Measurements from ENCODE around the gene PASK. TPM values are rescaled to one million over a fixed set of nuclear protein-coding genes. Genes with fewer than 3 reads are reported as not detected.

Gene PASK
- total and polyA plus RNA-seq, 3 donors from 2014 or later, result 48.6 to 57.6 (median 54.0) TPM

- Histone ChIP-seq H3K27me3 (no peaks in the 10 kb centered on the region), H3K9me3 (no peaks in the 10 kb centered on the region), H3K4me1 (no peaks in the 10 kb centered on the region), H3K27ac (no peak overlapping the region), H3K4me3 (no peak overlapping the region), H3K36me3 (ENCODE audit: low read depth, missing control alignments) (no peaks in the 10 kb centered on the region)
- intact Hi-C loops (cut with DNase I; ENCODE audit: low total_unique reads), result no loop called here
- no peak for TF ChIP-seq CTCF (IDR thresholded peaks at IDR 0.05)
- TF ChIP-seq POLR2A (IDR thresholded peaks at IDR 0.05), result no peak
- 97% methylated on average over 17 of the region's 17 CpGs for WGBS, 2 donors
- DNase-seq, result no peak
These were observed 37.2 kb downstream of the PASK start for GRCh38 chr2:241112046-241112445.

GRCh38 chr2:241111440-241111805, 37.8 kb downstream of the PASK start:
- Histone ChIP-seq H3K4me3 (no peak overlapping the region), H3K27me3 (no peaks in the 10 kb centered on the region), H3K27ac (no peak overlapping the region), H3K4me1 (no peaks in the 10 kb centered on the region), H3K36me3 (ENCODE audit: low read depth, missing control alignments) (no peaks in the 10 kb centered on the region), H3K9me3 (no peaks in the 10 kb centered on the region)
- WGBS, 2 donors, result 88 to 93% methylated on average over 9 of the region's 9 CpGs
- no peak for DNase-seq
- no peak for TF ChIP-seq POLR2A (IDR thresholded peaks at IDR 0.05)
- TF ChIP-seq CTCF (IDR thresholded peaks at IDR 0.05), result no peak
- intact Hi-C loops (cut with DNase I; ENCODE audit: low total_unique reads), result no loop called here

- DNase-seq, result no peak
- no peaks in the 10 kb centered on the region for H3K9me3 ChIP-seq
- no peak overlapping the region for H3K27ac ChIP-seq
- H3K36me3 ChIP-seq (ENCODE audit: low read depth, missing control alignments), result no peaks in the 10 kb centered on the region
- no peaks in the 10 kb centered on the region for H3K4me1 ChIP-seq
- TF ChIP-seq CTCF (IDR thresholded peaks at IDR 0.05), result no peak
- no peak for TF ChIP-seq POLR2A (IDR thresholded peaks at IDR 0.05)
- WGBS, 2 donors, result 91 to 92% methylated on average over 17 to 19 of the region's 19 CpGs
- intact Hi-C loops (cut with DNase I; ENCODE audit: low total_unique reads), result no loop called here
- H3K4me3 ChIP-seq, result no peak overlapping the region
- no peaks in the 10 kb centered on the region for H3K27me3 ChIP-seq
These were observed 38.4 kb downstream of the PASK start for GRCh38 chr2:241110607-241111439.

GRCh38 chr2:241110089-241110606, 39.1 kb downstream of the PASK start:
- 91 to 93% methylated on average over 9 of the region's 9 CpGs for WGBS, 2 donors
- no peak for DNase-seq
- H3K4me1 ChIP-seq, result no peaks in the 10 kb centered on the region
- no peaks in the 10 kb centered on the region for H3K9me3 ChIP-seq
- no peak for TF ChIP-seq CTCF (IDR thresholded peaks at IDR 0.05)
- TF ChIP-seq POLR2A (IDR thresholded peaks at IDR 0.05), result no peak
- H3K36me3 ChIP-seq (ENCODE audit: low read depth, missing control alignments), result no peaks in the 10 kb centered on the region
- no peaks in the 10 kb centered on the region for H3K27me3 ChIP-seq
- H3K4me3 ChIP-seq, result no peak overlapping the region
- no peak overlapping the region for H3K27ac ChIP-seq
- intact Hi-C loops (cut with DNase I; ENCODE audit: low total_unique reads), result no loop called here

Measured in testis (tissue), 3 donors.